H7 (cell line): ENCODE results near the gene RHBDL1. TPM values are rescaled to one million over a fixed set of nuclear protein-coding genes. Genes with fewer than 3 reads are reported as not detected.

Source experiments
- DNase-seq: peaks from one replicate; pipeline ENCODE4 v3.0.0; 2012
- H3K27me3 ChIP-seq: 2 replicates; pipeline ENCODE4 v1.6.0; 2011; ENCODE audit warnings: mild to moderate bottlenecking, low read length; ENCODE audit not compliant: control insufficient read depth, insufficient read depth
- H3K36me3 ChIP-seq: replicated peaks from 2 replicates; pipeline ENCODE4 v1.5.1; 2011; ENCODE audit warnings: low read length; ENCODE audit not compliant: control insufficient read depth, insufficient read depth
- H3K4me3 ChIP-seq: 2 replicates; pipeline ENCODE4 v1.5.1; 2011; ENCODE audit warnings: low read depth, mild to moderate bottlenecking, control low read depth, low read length, moderate library complexity; ENCODE audit not compliant: insufficient read depth
- total RNA-seq: library from RNA; depleted of rRNA; stranded (reverse); fragments of >200 nt; shearing (Covaris generic); gene quantifications from 2 replicates; pipeline ENCODE4 v1.2.3, GENCODE V29; 2014

RHBDL1 gene
- total RNA-seq, 1 experiment from 2014 or later = 3.1 TPM

GRCh38 chr16:633336-634050, 42.0 kb upstream of the RHBDL1 start:
- no peaks in the 10 kb centered on the region for H3K27me3 ChIP-seq
- DNase-seq = no peak

GRCh38 chr16:634051-634670, 41.3 kb upstream of the RHBDL1 start:
- no peak for DNase-seq
- Histone ChIP-seq H3K27me3 (no peaks in the 10 kb centered on the region), H3K36me3 (no peaks in the 10 kb centered on the region; the same call in none of the 2 replicates), H3K4me3 (no peak overlapping the region)

More at GRCh38 chr16:633336-634050, 42.0 kb upstream of the RHBDL1 start:
- Histone ChIP-seq H3K4me3 (no peak overlapping the region), H3K36me3 (no peaks in the 10 kb centered on the region; the same call in none of the 2 replicates)

- no peak overlapping the region for H3K4me3 ChIP-seq
These were observed 40.5 kb upstream of the RHBDL1 start for GRCh38 chr16:634996-635395.

GRCh38 chr16:635573-636205, 39.8 kb upstream of the RHBDL1 start:
- no peaks in the 10 kb centered on the region; the same call in none of the 2 replicates for H3K36me3 ChIP-seq
- no peak for DNase-seq
- H3K27me3 ChIP-seq = no peaks in the 10 kb centered on the region
- peak overlapping the region; percentile 92 for H3K4me3 ChIP-seq

More at GRCh38 chr16:634996-635395, 40.5 kb upstream of the RHBDL1 start:
- H3K36me3 ChIP-seq = no peaks in the 10 kb centered on the region; the same call in none of the 2 replicates
- DNase-seq = no peak
- H3K27me3 ChIP-seq = no peaks in the 10 kb centered on the region

GRCh38 chr16:636206-637080, 39.0 kb upstream of the RHBDL1 start, which contains the start of gene METTL26:
Gene METTL26 (minus strand): TSS chr16:636305. CDS start chr16:636290, 15 bp downstream.
- H3K27me3 ChIP-seq = no peaks in the 10 kb centered on the region
- no peaks in the 10 kb centered on the region; the same call in none of the 2 replicates for H3K36me3 ChIP-seq
- H3K4me3 ChIP-seq = peak within 1 kb of the TSS; percentile 92
- DNase-seq = peak; percentile 99

GRCh38 chr16:637081-638018, 38.1 kb upstream of the RHBDL1 start:
- peak overlapping the region; percentile 92 for H3K4me3 ChIP-seq
- peak; percentile 100 for DNase-seq
- H3K27me3 ChIP-seq = peaks cover 1% of the 10 kb centered on the region
- H3K36me3 ChIP-seq = no peaks in the 10 kb centered on the region; the same call in none of the 2 replicates

- no peak overlapping the region for H3K4me3 ChIP-seq
- peaks cover 3% of the 10 kb centered on the region for H3K27me3 ChIP-seq
- no peak for DNase-seq
- no peaks in the 10 kb centered on the region; the same call in none of the 2 replicates for H3K36me3 ChIP-seq
These were observed 37.4 kb upstream of the RHBDL1 start for GRCh38 chr16:638034-638543.

- peaks cover 3% of the 10 kb centered on the region for H3K27me3 ChIP-seq
- no peak overlapping the region for H3K4me3 ChIP-seq
- DNase-seq = no peak
- no peaks in the 10 kb centered on the region; the same call in none of the 2 replicates for H3K36me3 ChIP-seq
These were observed 36.6 kb upstream of the RHBDL1 start for GRCh38 chr16:638836-639235.

GRCh38 chr16:640614-641013, 34.9 kb upstream of the RHBDL1 start:
- Histone ChIP-seq H3K4me3 (no peak overlapping the region), H3K27me3 (peaks cover 3% of the 10 kb centered on the region), H3K36me3 (no peaks in the 10 kb centered on the region)
- no peak for DNase-seq

- peak; percentile 100 for DNase-seq
- peaks cover 3% of the 10 kb centered on the region for H3K27me3 ChIP-seq
- no peaks in the 10 kb centered on the region; the same call in 1 of the 2 replicates for H3K36me3 ChIP-seq
- peak within 1 kb of the TSS; percentile 70 for H3K4me3 ChIP-seq
These were observed 33.9 kb upstream of the RHBDL1 start, which contains the start of gene MCRIP2 for GRCh38 chr16:641326-642188. Gene MCRIP2 (plus strand): TSS chr16:641828. CDS start chr16:641992, 164 bp downstream.

GRCh38 chr16:642189-643049, 33.1 kb upstream of the RHBDL1 start:
- H3K4me3 ChIP-seq = peak overlapping the region; percentile 70
- H3K36me3 ChIP-seq = no peaks in the 10 kb centered on the region; the same call in 1 of the 2 replicates

More at GRCh38 chr16:642189-643049, 33.1 kb upstream of the RHBDL1 start:
- DNase-seq = peak; percentile 93
- H3K27me3 ChIP-seq = peaks cover 3% of the 10 kb centered on the region
